GM23338 (cell line): Measurements from ENCODE around the gene GPR153.

ENCODE experiments used
- EZH2 ChIP-seq: fragments of 200-600 bp; sonication (generic); IDR thresholded peaks from one replicate; pipeline ENCODE4 v1.8.0; 2017; ENCODE audit warnings: antibody characterized with exemption, mild to moderate bottlenecking, low read depth; ENCODE audit not compliant: unreplicated experiment
- JUNB ChIP-seq: IDR thresholded peaks from one replicate; pipeline ENCODE4 v1.6.1; 2016; ENCODE audit warnings: antibody characterized with exemption; ENCODE audit not compliant: unreplicated experiment
- NANOG ChIP-seq: IDR thresholded peaks from 2 replicates; pipeline ENCODE4 v1.6.1; 2016; ENCODE audit warnings: antibody characterized with exemption, borderline replicate concordance
- POLR2AphosphoS5 ChIP-seq: IDR thresholded peaks from 2 replicates; pipeline ENCODE4 v1.6.1; 2016; ENCODE audit warnings: antibody characterized with exemption, low read depth
- ZNF331 ChIP-seq: fragments of 250-450 bp; sonication (Bioruptor Pico); IDR thresholded peaks from 2 replicates; pipeline ENCODE4 v1.5.0; 2020; ENCODE audit warnings: low read depth, mild to moderate bottlenecking, moderate library complexity
- TF ChIP-seq, protein P1 (sequence below), 2 experiments: fragments of 200-600 bp in 1 of 2; sonication (generic) in 1 of 2; conservative IDR thresholded peaks; 2 replicates each; pipeline versions ENCODE4 v1.5.1 to v1.6.1; 2016 to 2017; ENCODE audit warnings: antibody characterized with exemption in 2 of 2, low read depth in 2 of 2, mild to moderate bottlenecking in 2 of 2, moderate library complexity in 1 of 2
- TF ChIP-seq, protein P2 (sequence below): IDR thresholded peaks from one replicate; pipeline ENCODE4 v1.6.1; 2018; ENCODE audit warnings: antibody characterized with exemption; ENCODE audit not compliant: unreplicated experiment

DNA sequence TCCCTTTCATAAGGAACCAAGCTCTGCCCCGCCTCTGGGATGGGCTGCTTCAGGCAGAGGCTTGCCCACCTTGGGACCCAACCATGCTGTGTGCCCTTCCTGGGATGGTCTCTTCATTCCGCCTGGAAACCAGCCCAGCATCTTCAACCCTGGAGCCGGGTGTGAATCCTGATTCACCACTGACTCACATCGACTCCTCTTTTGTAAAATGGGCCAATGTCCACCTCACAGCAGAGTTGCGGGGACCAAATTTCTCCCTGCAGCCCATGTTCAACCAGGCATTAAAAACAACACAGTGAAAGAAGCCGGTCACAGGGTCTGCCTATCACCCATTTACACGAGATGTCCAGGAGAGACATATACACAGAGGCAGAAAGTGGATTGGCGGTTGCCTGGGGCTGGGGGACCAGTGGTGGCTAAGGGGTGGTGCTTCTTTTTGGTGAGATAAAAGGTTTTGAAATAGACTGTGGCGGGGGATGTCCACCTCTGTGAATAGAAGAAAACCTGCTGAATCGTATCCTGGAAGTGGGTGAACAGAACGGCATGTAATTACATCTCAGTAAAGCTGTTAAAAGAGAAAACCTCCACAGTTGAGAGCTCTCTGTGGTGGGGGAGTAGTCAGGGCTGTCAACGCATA, 6.9 kb upstream of the GPR153 start:
- TF ChIP-seq, protein P1, sequence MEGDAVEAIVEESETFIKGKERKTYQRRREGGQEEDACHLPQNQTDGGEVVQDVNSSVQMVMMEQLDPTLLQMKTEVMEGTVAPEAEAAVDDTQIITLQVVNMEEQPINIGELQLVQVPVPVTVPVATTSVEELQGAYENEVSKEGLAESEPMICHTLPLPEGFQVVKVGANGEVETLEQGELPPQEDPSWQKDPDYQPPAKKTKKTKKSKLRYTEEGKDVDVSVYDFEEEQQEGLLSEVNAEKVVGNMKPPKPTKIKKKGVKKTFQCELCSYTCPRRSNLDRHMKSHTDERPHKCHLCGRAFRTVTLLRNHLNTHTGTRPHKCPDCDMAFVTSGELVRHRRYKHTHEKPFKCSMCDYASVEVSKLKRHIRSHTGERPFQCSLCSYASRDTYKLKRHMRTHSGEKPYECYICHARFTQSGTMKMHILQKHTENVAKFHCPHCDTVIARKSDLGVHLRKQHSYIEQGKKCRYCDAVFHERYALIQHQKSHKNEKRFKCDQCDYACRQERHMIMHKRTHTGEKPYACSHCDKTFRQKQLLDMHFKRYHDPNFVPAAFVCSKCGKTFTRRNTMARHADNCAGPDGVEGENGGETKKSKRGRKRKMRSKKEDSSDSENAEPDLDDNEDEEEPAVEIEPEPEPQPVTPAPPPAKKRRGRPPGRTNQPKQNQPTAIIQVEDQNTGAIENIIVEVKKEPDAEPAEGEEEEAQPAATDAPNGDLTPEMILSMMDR (conservative IDR thresholded peaks at IDR 0.05; ENCODE audit: low read depth in 2 of 2): no peak
- TF ChIP-seq ZNF331 (CRISPR knock-in tag): no peak
- TF ChIP-seq EZH2: no peak
- TF ChIP-seq, protein P2, sequence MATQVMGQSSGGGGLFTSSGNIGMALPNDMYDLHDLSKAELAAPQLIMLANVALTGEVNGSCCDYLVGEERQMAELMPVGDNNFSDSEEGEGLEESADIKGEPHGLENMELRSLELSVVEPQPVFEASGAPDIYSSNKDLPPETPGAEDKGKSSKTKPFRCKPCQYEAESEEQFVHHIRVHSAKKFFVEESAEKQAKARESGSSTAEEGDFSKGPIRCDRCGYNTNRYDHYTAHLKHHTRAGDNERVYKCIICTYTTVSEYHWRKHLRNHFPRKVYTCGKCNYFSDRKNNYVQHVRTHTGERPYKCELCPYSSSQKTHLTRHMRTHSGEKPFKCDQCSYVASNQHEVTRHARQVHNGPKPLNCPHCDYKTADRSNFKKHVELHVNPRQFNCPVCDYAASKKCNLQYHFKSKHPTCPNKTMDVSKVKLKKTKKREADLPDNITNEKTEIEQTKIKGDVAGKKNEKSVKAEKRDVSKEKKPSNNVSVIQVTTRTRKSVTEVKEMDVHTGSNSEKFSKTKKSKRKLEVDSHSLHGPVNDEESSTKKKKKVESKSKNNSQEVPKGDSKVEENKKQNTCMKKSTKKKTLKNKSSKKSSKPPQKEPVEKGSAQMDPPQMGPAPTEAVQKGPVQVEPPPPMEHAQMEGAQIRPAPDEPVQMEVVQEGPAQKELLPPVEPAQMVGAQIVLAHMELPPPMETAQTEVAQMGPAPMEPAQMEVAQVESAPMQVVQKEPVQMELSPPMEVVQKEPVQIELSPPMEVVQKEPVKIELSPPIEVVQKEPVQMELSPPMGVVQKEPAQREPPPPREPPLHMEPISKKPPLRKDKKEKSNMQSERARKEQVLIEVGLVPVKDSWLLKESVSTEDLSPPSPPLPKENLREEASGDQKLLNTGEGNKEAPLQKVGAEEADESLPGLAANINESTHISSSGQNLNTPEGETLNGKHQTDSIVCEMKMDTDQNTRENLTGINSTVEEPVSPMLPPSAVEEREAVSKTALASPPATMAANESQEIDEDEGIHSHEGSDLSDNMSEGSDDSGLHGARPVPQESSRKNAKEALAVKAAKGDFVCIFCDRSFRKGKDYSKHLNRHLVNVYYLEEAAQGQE: no peak
- TF ChIP-seq JUNB: no peak
- TF ChIP-seq NANOG: no peak
- TF ChIP-seq POLR2AphosphoS5: no peak
